ENCODE results near the gene SMPD3. TPM values are rescaled to one million over a fixed set of nuclear protein-coding genes. Genes with fewer than 3 reads are reported as not detected.
A peak's percentile ranks its signal among the peaks of the same experiment; 100 is the strongest.

Gene SMPD3
- total RNA-seq, 1 experiment from 2014 or later, result 0.89 TPM

DNA sequence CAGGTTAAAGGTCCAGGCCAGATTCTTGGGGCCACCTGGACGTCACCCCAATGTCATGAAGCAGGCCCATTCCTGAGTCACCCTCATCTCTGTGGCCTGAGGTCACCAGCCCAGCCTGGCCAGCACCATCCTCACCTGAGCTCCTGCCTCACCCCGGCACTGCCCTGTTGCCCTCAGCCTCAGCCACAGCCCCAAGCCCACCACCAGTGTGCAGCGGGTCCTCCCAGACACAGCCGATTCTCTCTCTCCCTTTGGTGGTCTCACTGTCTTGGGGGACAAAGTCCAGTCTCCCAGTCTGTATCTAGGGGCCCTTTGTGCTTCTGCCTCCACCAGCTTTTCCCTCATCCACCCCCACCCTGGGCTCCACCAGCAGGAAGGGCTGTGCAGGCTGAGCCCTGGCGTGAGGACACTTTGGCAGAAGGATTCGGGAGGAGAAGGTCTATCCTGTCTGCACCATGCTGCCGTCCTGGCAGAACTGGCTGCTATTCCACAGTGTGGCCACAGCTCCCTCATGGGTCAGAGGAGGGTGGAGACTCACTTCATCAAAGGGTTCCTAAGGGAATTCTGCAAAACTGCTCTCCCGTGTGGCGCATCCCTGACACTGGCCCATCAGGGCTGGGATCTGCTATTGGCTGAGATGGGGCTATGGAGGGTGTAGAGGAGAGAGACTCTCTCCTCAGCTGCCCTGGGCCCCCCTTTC is 73.2 kb downstream of the SMPD3 start:
- POLR2A ChIA-PET, result no interaction called here

More for the DNA sequence above, 73.2 kb downstream of the SMPD3 start:
- TF ChIP-seq ELF1 (IDR thresholded peaks at IDR 0.05; ENCODE audit: borderline replicate concordance, low read depth), result no peak
- TF ChIP-seq, protein P1, sequence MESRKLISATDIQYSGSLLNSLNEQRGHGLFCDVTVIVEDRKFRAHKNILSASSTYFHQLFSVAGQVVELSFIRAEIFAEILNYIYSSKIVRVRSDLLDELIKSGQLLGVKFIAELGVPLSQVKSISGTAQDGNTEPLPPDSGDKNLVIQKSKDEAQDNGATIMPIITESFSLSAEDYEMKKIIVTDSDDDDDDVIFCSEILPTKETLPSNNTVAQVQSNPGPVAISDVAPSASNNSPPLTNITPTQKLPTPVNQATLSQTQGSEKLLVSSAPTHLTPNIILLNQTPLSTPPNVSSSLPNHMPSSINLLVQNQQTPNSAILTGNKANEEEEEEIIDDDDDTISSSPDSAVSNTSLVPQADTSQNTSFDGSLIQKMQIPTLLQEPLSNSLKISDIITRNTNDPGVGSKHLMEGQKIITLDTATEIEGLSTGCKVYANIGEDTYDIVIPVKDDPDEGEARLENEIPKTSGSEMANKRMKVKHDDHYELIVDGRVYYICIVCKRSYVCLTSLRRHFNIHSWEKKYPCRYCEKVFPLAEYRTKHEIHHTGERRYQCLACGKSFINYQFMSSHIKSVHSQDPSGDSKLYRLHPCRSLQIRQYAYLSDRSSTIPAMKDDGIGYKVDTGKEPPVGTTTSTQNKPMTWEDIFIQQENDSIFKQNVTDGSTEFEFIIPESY (IDR thresholded peaks at IDR 0.05; ENCODE audit: extremely low read depth, insufficient replicate concordance, low read length), result no peak
- TF ChIP-seq POLR2A (IDR thresholded peaks at IDR 0.05; ENCODE audit: borderline replicate concordance, extremely low read depth, insufficient read depth, insufficient read length), result no peak
- TF ChIP-seq, protein P2, sequence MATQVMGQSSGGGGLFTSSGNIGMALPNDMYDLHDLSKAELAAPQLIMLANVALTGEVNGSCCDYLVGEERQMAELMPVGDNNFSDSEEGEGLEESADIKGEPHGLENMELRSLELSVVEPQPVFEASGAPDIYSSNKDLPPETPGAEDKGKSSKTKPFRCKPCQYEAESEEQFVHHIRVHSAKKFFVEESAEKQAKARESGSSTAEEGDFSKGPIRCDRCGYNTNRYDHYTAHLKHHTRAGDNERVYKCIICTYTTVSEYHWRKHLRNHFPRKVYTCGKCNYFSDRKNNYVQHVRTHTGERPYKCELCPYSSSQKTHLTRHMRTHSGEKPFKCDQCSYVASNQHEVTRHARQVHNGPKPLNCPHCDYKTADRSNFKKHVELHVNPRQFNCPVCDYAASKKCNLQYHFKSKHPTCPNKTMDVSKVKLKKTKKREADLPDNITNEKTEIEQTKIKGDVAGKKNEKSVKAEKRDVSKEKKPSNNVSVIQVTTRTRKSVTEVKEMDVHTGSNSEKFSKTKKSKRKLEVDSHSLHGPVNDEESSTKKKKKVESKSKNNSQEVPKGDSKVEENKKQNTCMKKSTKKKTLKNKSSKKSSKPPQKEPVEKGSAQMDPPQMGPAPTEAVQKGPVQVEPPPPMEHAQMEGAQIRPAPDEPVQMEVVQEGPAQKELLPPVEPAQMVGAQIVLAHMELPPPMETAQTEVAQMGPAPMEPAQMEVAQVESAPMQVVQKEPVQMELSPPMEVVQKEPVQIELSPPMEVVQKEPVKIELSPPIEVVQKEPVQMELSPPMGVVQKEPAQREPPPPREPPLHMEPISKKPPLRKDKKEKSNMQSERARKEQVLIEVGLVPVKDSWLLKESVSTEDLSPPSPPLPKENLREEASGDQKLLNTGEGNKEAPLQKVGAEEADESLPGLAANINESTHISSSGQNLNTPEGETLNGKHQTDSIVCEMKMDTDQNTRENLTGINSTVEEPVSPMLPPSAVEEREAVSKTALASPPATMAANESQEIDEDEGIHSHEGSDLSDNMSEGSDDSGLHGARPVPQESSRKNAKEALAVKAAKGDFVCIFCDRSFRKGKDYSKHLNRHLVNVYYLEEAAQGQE (IDR thresholded peaks at IDR 0.05; ENCODE audit: low read depth), result no peak
- TF ChIP-seq, protein P3, sequence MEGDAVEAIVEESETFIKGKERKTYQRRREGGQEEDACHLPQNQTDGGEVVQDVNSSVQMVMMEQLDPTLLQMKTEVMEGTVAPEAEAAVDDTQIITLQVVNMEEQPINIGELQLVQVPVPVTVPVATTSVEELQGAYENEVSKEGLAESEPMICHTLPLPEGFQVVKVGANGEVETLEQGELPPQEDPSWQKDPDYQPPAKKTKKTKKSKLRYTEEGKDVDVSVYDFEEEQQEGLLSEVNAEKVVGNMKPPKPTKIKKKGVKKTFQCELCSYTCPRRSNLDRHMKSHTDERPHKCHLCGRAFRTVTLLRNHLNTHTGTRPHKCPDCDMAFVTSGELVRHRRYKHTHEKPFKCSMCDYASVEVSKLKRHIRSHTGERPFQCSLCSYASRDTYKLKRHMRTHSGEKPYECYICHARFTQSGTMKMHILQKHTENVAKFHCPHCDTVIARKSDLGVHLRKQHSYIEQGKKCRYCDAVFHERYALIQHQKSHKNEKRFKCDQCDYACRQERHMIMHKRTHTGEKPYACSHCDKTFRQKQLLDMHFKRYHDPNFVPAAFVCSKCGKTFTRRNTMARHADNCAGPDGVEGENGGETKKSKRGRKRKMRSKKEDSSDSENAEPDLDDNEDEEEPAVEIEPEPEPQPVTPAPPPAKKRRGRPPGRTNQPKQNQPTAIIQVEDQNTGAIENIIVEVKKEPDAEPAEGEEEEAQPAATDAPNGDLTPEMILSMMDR (IDR thresholded peaks at IDR 0.05 in 2 of 3, conservative IDR thresholded peaks at IDR 0.05 in 1 of 3; ENCODE audit: borderline replicate concordance in 1 of 3, insufficient read depth in 1 of 3, low read depth in 2 of 3, low read length in 2 of 3), result no peak
- TF ChIP-seq, protein P4, sequence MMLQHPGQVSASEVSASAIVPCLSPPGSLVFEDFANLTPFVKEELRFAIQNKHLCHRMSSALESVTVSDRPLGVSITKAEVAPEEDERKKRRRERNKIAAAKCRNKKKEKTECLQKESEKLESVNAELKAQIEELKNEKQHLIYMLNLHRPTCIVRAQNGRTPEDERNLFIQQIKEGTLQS (IDR thresholded peaks at IDR 0.05), result no peak
- intact Hi-C loops (cut with micrococcal nuclease), result no loop called here
- Histone ChIP-seq H3K4me3 (replicated peaks in 1 of 2; ENCODE audit: low read depth in 1 of 2, low read length in 2 of 2) (no peak overlapping the region), H3K79me2 (ENCODE audit: insufficient read depth, low read length) (no peaks in the 10 kb centered on the region), H2AFZ (ENCODE audit: low read depth, low read length, poor library complexity, severe bottlenecking) (no peak overlapping the region), H3K36me3 (ENCODE audit: control insufficient read depth in 1 of 2, insufficient read depth in 2 of 2, low read length in 2 of 2) (no peaks in the 10 kb centered on the region), H3K27ac (ENCODE audit: low read depth, low read length) (no peak overlapping the region), H3K9me3 (ENCODE audit: control insufficient read depth in 1 of 2, insufficient read depth in 1 of 2, low read depth in 1 of 2, low read length in 2 of 2) (no peaks in the 10 kb centered on the region), H3K4me2 (ENCODE audit: low read length) (no peak overlapping the region), H3K4me1 (ENCODE audit: control insufficient read depth in 1 of 2, insufficient read depth in 2 of 2, low read length in 2 of 2) (no peaks in the 10 kb centered on the region), H3K9me2 (ENCODE audit: insufficient read depth) (no peaks in the 10 kb centered on the region), H3K27me3 (ENCODE audit: insufficient read depth, low read length) (no peaks in the 10 kb centered on the region), H4K20me1 (ENCODE audit: insufficient read depth) (no peaks in the 10 kb centered on the region), H3K9ac (ENCODE audit: low read length) (no peak overlapping the region)
- ATAC-seq (peak; percentile 72), DNase-seq (ENCODE audit: low read depth, low spot score) (no peak)
- RAD21 ChIA-PET (ENCODE audit: low non-redundant PET in 1 of 2, low total read pairs in 2 of 2, uncharacterized antibody in 2 of 2, unreplicated experiment in 2 of 2), result no interaction called here
- CTCF ChIA-PET, result interaction anchor here (0.8 to 1.3 kb wide), 2 partner anchors 12 to 135 kb away, joined by 3 read pairs; no protein-coding TSS in a partner anchor
- no TSS peak for BruUV-seq (replicated peaks)

All from HCT116 (cell line).